B cell (primary cell): ENCODE data around the gene CSNK2A2. TPM values are rescaled to one million over a fixed set of nuclear protein-coding genes. Genes with fewer than 3 reads are reported as not detected.

Experiments used
- ATAC-seq: fragments of 200-7000 bp; cut with Tn5 transposase; one replicate; pipeline ENCODE4 v1.10.0; 2021; ENCODE audit warnings: low read depth, mild to moderate bottlenecking, moderate number of reproducible peaks, moderate library complexity
- CTCF ChIA-PET: fragments of 350-600 bp; sonication (Branson Sonifier 250); formaldehyde crosslinking; loops from one replicate; lab custom pipeline; 2021; ENCODE audit warnings: antibody characterized with exemption, inconsistent platforms; lab: Charles Lee
- POLR2A ChIA-PET: fragments of 350-600 bp; sonication (Branson Sonifier 250); formaldehyde crosslinking; loops from one replicate; lab custom pipeline; 2021; ENCODE audit warnings: antibody characterized with exemption; lab: Charles Lee
- DNase-seq: peaks from one replicate; pipeline ENCODE4 v3.0.0; 2013
- H2AFZ ChIP-seq: 2 replicates; pipeline ENCODE4 v1.6.1; 2012; ENCODE audit warnings: mild to moderate bottlenecking, low read depth, low read length; ENCODE audit not compliant: insufficient read depth, poor library complexity, severe bottlenecking
- H3K27ac ChIP-seq, 2 donors: 1 replicate in 1 of 2; 2 replicates in 1 of 2; pipeline ENCODE4 v1.5.1; 2012 to 2013; ENCODE audit warnings: low read length in 2 of 2, mild to moderate bottlenecking in 2 of 2, moderate library complexity in 1 of 2
- H3K27me3 ChIP-seq, 4 experiments: fragments of 200-600 bp in 1 of 4; sonication (generic) in 1 of 4; replicated peaks in 1 of 4; 1 replicate in 2 of 4; 2 replicates in 2 of 4; pipeline versions ENCODE4 v1.6.1 to v1.7.0; 2013 to 2016; ENCODE audit warnings: low read length in 3 of 4, mild to moderate bottlenecking in 2 of 4, mixed read lengths in 1 of 4, moderate library complexity in 1 of 4; ENCODE audit not compliant: insufficient read depth in 4 of 4, control insufficient read depth in 3 of 4; ENCODE audit errors: control extremely low read depth in 1 of 4
- H3K36me3 ChIP-seq, 2 experiments: replicated peaks in 1 of 2; 1 replicate in 1 of 2; 2 replicates in 1 of 2; pipeline versions ENCODE4 v1.6.1 to v1.7.1; 2013; ENCODE audit warnings: low read length in 1 of 2; ENCODE audit not compliant: insufficient read depth in 2 of 2, control insufficient read depth in 1 of 2; ENCODE audit errors: control extremely low read depth in 1 of 2, extremely low read depth in 1 of 2
- H3K4me1 ChIP-seq, 2 donors: fragments of 200-600 bp in 1 of 2; sonication (generic) in 1 of 2; 1 replicate in 1 of 2; 2 replicates in 1 of 2; pipeline versions ENCODE4 v1.5.1 to v1.6.1; 2013 to 2017; ENCODE audit warnings: low read length in 2 of 2; ENCODE audit not compliant: control insufficient read depth in 2 of 2, insufficient read depth in 2 of 2
- H3K4me2 ChIP-seq: replicated peaks from 2 replicates; pipeline ENCODE3; 2012; ENCODE audit warnings: mild to moderate bottlenecking, low read depth, low read length; ENCODE audit not compliant: poor library complexity, severe bottlenecking
- H3K4me3 ChIP-seq, 5 experiments: fragments of 200-600 bp in 1 of 5; sonication (generic) in 1 of 5; 1 replicate in 3 of 5; 2 replicates in 2 of 5; pipeline versions ENCODE4 v1.5.1 to v1.7.0; 2011 to 2016; ENCODE audit warnings: low read length in 4 of 5, mild to moderate bottlenecking in 4 of 5, low read depth in 2 of 5, control low read depth in 1 of 5, moderate library complexity in 1 of 5; ENCODE audit not compliant: insufficient read depth in 1 of 5; ENCODE audit errors: control extremely low read depth in 1 of 5, extremely low read depth in 1 of 5
- H3K79me2 ChIP-seq: fragments of 200-600 bp; sonication (generic); one replicate; pipeline ENCODE4 v1.6.0; 2016; ENCODE audit warnings: low read length; ENCODE audit not compliant: control insufficient read depth, insufficient read depth
- H3K9ac ChIP-seq: fragments of 200-600 bp; sonication (generic); 2 replicates; pipeline ENCODE4 v1.6.1; 2017; ENCODE audit warnings: mild to moderate bottlenecking, low read length, moderate library complexity
- H3K9me3 ChIP-seq, 3 donors: one replicate each; pipeline versions ENCODE4 v1.6.1 to v1.7.1; 2013; ENCODE audit warnings: low read length in 2 of 3; ENCODE audit not compliant: control insufficient read depth in 2 of 3, insufficient read depth in 1 of 3; ENCODE audit errors: control extremely low read depth in 1 of 3
- H4K20me1 ChIP-seq: 2 replicates; pipeline ENCODE4 v1.6.0; 2012; ENCODE audit warnings: mild to moderate bottlenecking, low read length; ENCODE audit not compliant: insufficient read depth, control insufficient read depth, poor library complexity, severe bottlenecking
- H3K27ac Mint-ChIP-seq: one replicate; pipeline ENCODE4 v1.8.0; 2021; ENCODE audit warnings: mixed read lengths
- H3K27me3 Mint-ChIP-seq: one replicate; pipeline ENCODE4 v1.8.0; 2021; ENCODE audit warnings: mixed read lengths
- H3K4me1 Mint-ChIP-seq: one replicate; pipeline ENCODE4 v1.8.0; 2021; ENCODE audit warnings: mixed read lengths
- H3K4me3 Mint-ChIP-seq: one replicate; pipeline ENCODE4 v1.8.0; 2021; ENCODE audit warnings: mixed read lengths
- H3K9me3 Mint-ChIP-seq: one replicate; pipeline ENCODE4 v1.8.0; 2022; ENCODE audit warnings: mixed read lengths; ENCODE audit not compliant: insufficient read depth
- CTCF ChIP-seq: fragments of 200-600 bp; IDR thresholded peaks from one replicate; pipeline ENCODE4 v1.8.0; 2022; ENCODE audit warnings: antibody characterized with exemption, mild to moderate bottlenecking
- EZH2 ChIP-seq: IDR thresholded peaks from 2 replicates; pipeline ENCODE4 v1.6.1; 2012; ENCODE audit warnings: borderline replicate concordance, low read depth, mild to moderate bottlenecking, moderate library complexity, low read length; ENCODE audit not compliant: insufficient read depth, poor library complexity, severe bottlenecking
- WGBS: methylation state at CpG from one replicate; pipeline ENCODE4 v1.1.5; 2013; ENCODE audit warnings: missing lambda C conversion rate; ENCODE audit not compliant: insufficient coverage; 5-methylcytosine and 5-hydroxymethylcytosine counted together
- intact Hi-C: fragments of 100-400 bp; cut with micrococcal nuclease; formaldehyde crosslinking; loops from one replicate; pipeline ENCODE4 v1.10.0; 2022
- polyA plus RNA-seq: library from polyadenylated mRNA; depleted of rRNA; stranded (reverse); fragments of >200 nt; gene quantifications from 2 replicates; pipeline ENCODE4 v1.2.3, GENCODE V29; 2012
- total RNA-seq, 2 donors: library from RNA; stranded (reverse); fragments of 120-200 nt in 1 of 2; gene quantifications; 1 replicate in 1 of 2; 2 replicates in 1 of 2; pipeline versions ENCODE4 v1.2.3 to v1.2.4, GENCODE V29; 2013 to 2022

CSNK2A2 gene
- total and polyA plus RNA-seq, 2 donors (not counting 1 experiment from before 2014, with no cell fraction given) = 21.3 to 69.4 TPM

- Histone ChIP-seq H3K9me3 (no peaks in the 10 kb centered on the region), H3K4me3 (no peak overlapping the region), H2AFZ (no peak overlapping the region), H3K27ac (no peak overlapping the region), H3K79me2 (no peaks in the 10 kb centered on the region), H3K36me3 (peaks cover 0 to 15% of the 10 kb centered on the region in 2 experiments), H4K20me1 (no peaks in the 10 kb centered on the region), H3K9ac (no peak overlapping the region), H3K27me3 (no peaks in the 10 kb centered on the region), H3K4me2 (no peak overlapping the region), H3K4me1 (no peaks in the 10 kb centered on the region)
- no peaks in the 10 kb centered on the region for H3K9me3 Mint-ChIP-seq
- no CpG with 5 or more reads among the region's 2 CpGs for WGBS
- H3K4me1 Mint-ChIP-seq = no peaks in the 10 kb centered on the region
- H3K27ac Mint-ChIP-seq = no peak overlapping the region
- H3K27me3 Mint-ChIP-seq = no peaks in the 10 kb centered on the region
- ChIA-PET POLR2A (no interaction called here), CTCF (no interaction called here)
- H3K4me3 Mint-ChIP-seq = no peak overlapping the region
- TF ChIP-seq EZH2 (no peak), CTCF (no peak)
- ATAC-seq = no peak
- intact Hi-C loops = no loop called here
- no peak for DNase-seq
Measured at GRCh38 chr16:58155839-58156238, 42.1 kb downstream of the CSNK2A2 start.

GRCh38 chr16:58154345-58154744, 43.6 kb downstream of the CSNK2A2 start:
- Histone ChIP-seq H3K4me3 (no peak overlapping the region), H3K79me2 (no peaks in the 10 kb centered on the region), H3K4me1 (no peaks in the 10 kb centered on the region), H2AFZ (no peak overlapping the region), H3K9me3 (no peaks in the 10 kb centered on the region), H4K20me1 (no peaks in the 10 kb centered on the region), H3K9ac (no peak overlapping the region), H3K36me3 (peaks cover 0 to 3% of the 10 kb centered on the region in 2 experiments), H3K4me2 (no peak overlapping the region), H3K27ac (no peak overlapping the region), H3K27me3 (no peaks in the 10 kb centered on the region)
- Mint-ChIP-seq H3K4me3 (no peak overlapping the region), H3K4me1 (no peaks in the 10 kb centered on the region), H3K27ac (no peak overlapping the region), H3K27me3 (no peaks in the 10 kb centered on the region), H3K9me3 (no peaks in the 10 kb centered on the region)
- POLR2A ChIA-PET = no interaction called here
- ATAC-seq = no peak
- TF ChIP-seq CTCF = no peak
- no peak for TF ChIP-seq EZH2
- WGBS = 100% methylated on average over 1 of the region's 2 CpGs
- CTCF ChIA-PET = no interaction called here
- intact Hi-C loops = no loop called here
- no peak for DNase-seq
